ENCODE data around the gene SMAD4. TPM values are rescaled to one million over a fixed set of nuclear protein-coding genes. Genes with fewer than 3 reads are reported as not detected.
A peak's percentile ranks its signal among the peaks of the same experiment; 100 is the strongest.

Gene SMAD4
- polyA plus RNA-seq (2011; rRNA removed) (85.8 and 101 TPM in 2 replicates), polyA minus RNA-seq (2011; rRNA and poly(A)+ RNA removed) (48.9 and 51.7 TPM in 2 replicates)

GRCh38 chr18:51029694-51030536 lies at the start of gene SMAD4:
SMAD4 (plus strand) TSS chr18:51030213; CDS start chr18:51047047, 16,834 bp downstream.
- peak within 1 kb of the TSS; percentile 51 for H3K4me3 ChIP-seq (ENCODE audit: low read depth, low read length)
- H3K27me3 ChIP-seq (ENCODE audit: control insufficient read depth, insufficient read depth, low read length) = no peaks in the 10 kb centered on the region
- H3K36me3 ChIP-seq (ENCODE audit: control insufficient read depth, insufficient read depth, low read length) = peaks cover 3% of the 10 kb centered on the region
- 0 out of 2 replicates have a peak, but pooled peaks have one; percentile 2 for TF ChIP-seq CTCF (IDR thresholded peaks at IDR 0.05; ENCODE audit: insufficient read depth, low read depth, low read length)
- ChIA-PET POLR2A (interaction anchor here (0.6 kb wide), 1 partner anchor 61 kb away, joined by 3 read pairs; no protein-coding TSS in a partner anchor), CTCF (interaction anchor here (0.9 to 2.3 kb wide), 3 partner anchors 13 to 209 kb away, joined by 3 to 6 read pairs (median 4); no protein-coding TSS in a partner anchor)
- peak; percentile 67 for DNase-seq (ENCODE audit: low read depth)

DNA sequence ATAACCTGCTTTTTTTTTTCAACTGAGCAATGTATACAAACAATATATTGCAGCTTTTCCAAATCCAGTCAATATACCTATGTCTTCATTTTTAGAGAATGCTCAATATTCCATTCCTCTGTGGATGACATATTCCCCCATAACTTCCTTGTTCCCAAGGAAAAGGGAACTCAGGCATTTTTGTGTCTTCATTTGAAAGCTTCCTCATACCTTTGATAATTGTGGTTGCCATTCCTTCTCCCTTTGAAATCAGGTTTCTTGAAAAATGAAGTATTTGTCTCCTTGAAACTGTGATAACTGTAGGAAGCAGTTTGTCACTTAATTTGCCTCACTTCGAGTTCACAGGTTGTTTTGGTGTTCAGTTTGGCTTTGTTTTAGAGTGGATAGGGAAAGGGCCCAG lies 48.6 kb upstream of the SMAD4 start:
- TF ChIP-seq CTCF (IDR thresholded peaks at IDR 0.05; ENCODE audit: insufficient read depth, low read depth, low read length) = no peak
- H3K36me3 ChIP-seq (ENCODE audit: control insufficient read depth, insufficient read depth, low read length) = peaks cover 8% of the 10 kb centered on the region
- peak; percentile 4 for DNase-seq (ENCODE audit: low read depth)
- ChIA-PET CTCF (no interaction called here), POLR2A (no interaction called here)
- H3K4me3 ChIP-seq (ENCODE audit: low read depth, low read length) = no peak overlapping the region
- H3K27me3 ChIP-seq (ENCODE audit: control insufficient read depth, insufficient read depth, low read length) = no peaks in the 10 kb centered on the region

DNA sequence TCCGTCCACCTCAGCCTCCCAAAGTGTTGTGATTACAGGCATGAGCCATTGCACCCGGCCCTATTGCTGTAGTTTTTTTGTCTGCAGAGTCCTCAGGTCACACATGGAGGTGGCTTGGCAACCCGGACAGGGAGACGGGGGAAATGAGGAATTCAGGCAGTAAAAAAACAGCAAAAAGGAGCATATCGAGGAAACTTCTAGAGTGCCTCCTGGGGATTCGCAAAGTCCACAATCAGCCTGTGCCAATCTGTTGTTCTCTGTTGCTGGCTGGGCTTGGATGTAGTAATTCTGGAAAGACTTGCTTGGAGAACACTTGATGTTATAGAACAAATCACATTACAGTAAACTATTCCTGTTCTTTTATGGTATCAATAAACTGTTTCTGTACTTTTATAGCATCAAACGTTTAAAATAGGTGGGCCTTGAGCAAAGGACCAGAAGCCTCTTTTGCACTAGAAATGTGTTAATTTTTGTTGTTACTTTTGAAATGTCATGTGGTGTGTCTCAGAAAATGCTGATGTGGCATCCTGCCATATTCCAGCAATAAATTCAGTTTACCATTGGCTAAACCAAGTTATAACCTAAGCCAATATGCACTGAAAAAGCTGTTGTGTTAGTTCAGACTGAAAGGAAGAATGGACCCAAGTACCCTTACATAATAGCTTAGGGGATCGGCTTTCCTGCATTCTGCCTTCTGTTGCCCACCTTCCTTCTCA lies 47.8 kb upstream of the SMAD4 start:
- ChIA-PET CTCF (interaction anchor here (0.9 kb wide), 1 partner anchor 48 kb away, joined by 3 read pairs; the partner anchor contains the start of gene SMAD4), POLR2A (no interaction called here)
- no peak for TF ChIP-seq CTCF (IDR thresholded peaks at IDR 0.05; ENCODE audit: insufficient read depth, low read depth, low read length)
- peaks cover 3% of the 10 kb centered on the region for H3K36me3 ChIP-seq (ENCODE audit: control insufficient read depth, insufficient read depth, low read length)
- H3K4me3 ChIP-seq (ENCODE audit: low read depth, low read length) = no peak overlapping the region
- no peaks in the 10 kb centered on the region for H3K27me3 ChIP-seq (ENCODE audit: control insufficient read depth, insufficient read depth, low read length)
- DNase-seq (ENCODE audit: low read depth) = no peak

DNA sequence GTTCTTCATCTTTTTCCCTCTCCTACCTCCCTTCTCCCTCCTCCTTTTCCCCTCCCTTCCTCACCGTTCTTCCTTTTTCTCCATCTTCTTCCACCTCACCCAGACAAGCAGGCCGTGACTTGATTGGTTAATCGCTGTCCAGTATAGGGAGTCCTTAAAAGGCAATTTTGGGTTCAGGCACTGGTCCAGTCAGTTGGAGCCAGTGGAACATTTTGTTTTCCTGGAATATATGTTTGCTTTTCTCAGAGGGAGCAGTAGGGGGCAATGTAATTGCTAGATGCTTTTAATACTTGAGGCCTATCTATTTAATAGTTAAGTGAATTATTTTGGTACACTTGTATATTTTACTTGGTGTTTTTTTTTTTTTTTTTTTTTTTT lies 47.2 kb upstream of the SMAD4 start:
- ChIA-PET POLR2A (no interaction called here), CTCF (interaction anchor here (0.9 kb wide), 1 partner anchor 47 kb away, joined by 3 read pairs; the partner anchor contains the start of gene SMAD4)
- no peak for DNase-seq (ENCODE audit: low read depth)
- no peak for TF ChIP-seq CTCF (IDR thresholded peaks at IDR 0.05; ENCODE audit: insufficient read depth, low read depth, low read length)
- Histone ChIP-seq H3K36me3 (ENCODE audit: control insufficient read depth, insufficient read depth, low read length) (peaks cover 1% of the 10 kb centered on the region; the same call in 1 of the 2 replicates), H3K4me3 (ENCODE audit: low read depth, low read length) (no peak overlapping the region), H3K27me3 (ENCODE audit: control insufficient read depth, insufficient read depth, low read length) (no peaks in the 10 kb centered on the region)
